HCT116 (cell line): ENCODE measurements around the gene TCEAL4.

Experiments used
- CTCF ChIP-seq, 3 experiments: fragments of 200-600 bp in 1 of 3; sonication (generic) in 1 of 3; IDR thresholded peaks in 2 of 3; conservative IDR thresholded peaks in 1 of 3; 2 replicates each; pipeline ENCODE4 v1.5.1; 2012 to 2017; ENCODE audit warnings: low read depth in 2 of 3, low read length in 2 of 3, antibody characterized with exemption in 1 of 3, borderline replicate concordance in 1 of 3, control low read depth in 1 of 3, mild to moderate bottlenecking in 1 of 3, mixed read lengths in 1 of 3, mixed run types in 1 of 3, moderate library complexity in 1 of 3; ENCODE audit not compliant: insufficient read depth in 1 of 3
- EZH2 ChIP-seq: fragments of 200-600 bp; sonication (generic); IDR thresholded peaks from 2 replicates; pipeline ENCODE4 v1.6.1; 2017; ENCODE audit warnings: antibody characterized with exemption, mixed run types
- JUND ChIP-seq: IDR thresholded peaks from 2 replicates; pipeline ENCODE4 v1.6.1; 2012
- REST ChIP-seq: IDR thresholded peaks from 2 replicates; pipeline ENCODE4 v1.6.1; 2012; ENCODE audit warnings: low read depth

GRCh38 chrX:103628386-103629317, 43.3 kb downstream of the TCEAL4 start, which contains the start of gene TCEAL1:
- TF ChIP-seq CTCF (IDR thresholded peaks at IDR 0.05 in 2 of 3, conservative IDR thresholded peaks at IDR 0.05 in 1 of 3; ENCODE audit: borderline replicate concordance in 1 of 3, insufficient read depth in 1 of 3, low read depth in 2 of 3, low read length in 2 of 3) = no peak
- no peak for TF ChIP-seq REST
- no peak for TF ChIP-seq EZH2
- TF ChIP-seq JUND = no peak
